ENCODE results near the gene MVK. TPM values are rescaled to one million over a fixed set of nuclear protein-coding genes. Genes with fewer than 3 reads are reported as not detected.

Gene MVK
- total RNA-seq, 2 experiments from 2014 or later: 8.2 to 8.4 TPM

GRCh38 chr12:109621901-109622364, 48.3 kb downstream of the MVK start:
- Histone ChIP-seq H3K36me3 (ENCODE audit: insufficient read depth, low read length) (no peaks in the 10 kb centered on the region), H3K4me1 (ENCODE audit: insufficient read depth, low read length) (no peaks in the 10 kb centered on the region), H3K27me3 (ENCODE audit: control insufficient read depth in 1 of 2, insufficient read depth in 2 of 2, low read length in 2 of 2) (peaks cover 0 to 6% of the 10 kb centered on the region in 2 experiments), H3K4me3 (ENCODE audit: low read length) (no peak overlapping the region), H3K27ac (ENCODE audit: low read depth in 1 of 2, low read length in 2 of 2) (no peak overlapping the region), H3K9me3 (ENCODE audit: control insufficient read depth in 1 of 2, insufficient read depth in 1 of 2, low read length in 2 of 2) (peaks cover 0 to 4% of the 10 kb centered on the region in 2 experiments)
- Mint-ChIP-seq H3K4me1 (ENCODE audit: low read depth) (peaks cover 5% of the 10 kb centered on the region), H3K4me3 (no peak overlapping the region), H3K27ac (no peak overlapping the region), H3K27me3 (peaks cover 40% of the 10 kb centered on the region), H3K9me3 (no peaks in the 10 kb centered on the region), H3K36me3 (ENCODE audit: low read depth) (no peaks in the 10 kb centered on the region)
- ATAC-seq (ENCODE audit: poor library complexity) (no peak), DNase-seq (no peak)
- TF ChIP-seq CTCF (IDR thresholded peaks at IDR 0.05): no peak
- POLR2A ChIA-PET: no interaction called here
- CTCF ChIA-PET: no interaction called here
- intact Hi-C loops (cut with DNase I, micrococcal nuclease): no loop called here

GRCh38 chr12:109624467-109624866, 50.9 kb downstream of the MVK start:
- CTCF ChIA-PET: no interaction called here
- H3K27me3 ChIP-seq (ENCODE audit: control insufficient read depth in 1 of 2, insufficient read depth in 2 of 2, low read length in 2 of 2): peaks cover 4 to 11% of the 10 kb centered on the region in 2 experiments
- no peak for DNase-seq
- no peaks in the 10 kb centered on the region for H3K36me3 ChIP-seq (ENCODE audit: insufficient read depth, low read length)
- TF ChIP-seq CTCF (IDR thresholded peaks at IDR 0.05): no peak
- no peaks in the 10 kb centered on the region for H3K9me3 Mint-ChIP-seq
- peaks cover 5% of the 10 kb centered on the region for H3K4me1 Mint-ChIP-seq (ENCODE audit: low read depth)
- H3K4me1 ChIP-seq (ENCODE audit: insufficient read depth, low read length): no peaks in the 10 kb centered on the region
- no peak overlapping the region for H3K27ac Mint-ChIP-seq
- H3K27ac ChIP-seq (ENCODE audit: low read depth in 1 of 2, low read length in 2 of 2): no peak overlapping the region
- H3K27me3 Mint-ChIP-seq: peaks cover 55% of the 10 kb centered on the region
- H3K36me3 Mint-ChIP-seq (ENCODE audit: low read depth): no peaks in the 10 kb centered on the region
- no peak overlapping the region for H3K4me3 Mint-ChIP-seq
- intact Hi-C loops (cut with DNase I, micrococcal nuclease): no loop called here
- no peak for ATAC-seq (ENCODE audit: poor library complexity)
- POLR2A ChIA-PET: no interaction called here
- peaks cover 0 to 4% of the 10 kb centered on the region in 2 experiments for H3K9me3 ChIP-seq (ENCODE audit: control insufficient read depth in 1 of 2, insufficient read depth in 1 of 2, low read length in 2 of 2)
- no peak overlapping the region for H3K4me3 ChIP-seq (ENCODE audit: low read length)

- Mint-ChIP-seq H3K4me3 (no peak overlapping the region), H3K27ac (no peak overlapping the region), H3K4me1 (ENCODE audit: low read depth) (peaks cover 5% of the 10 kb centered on the region), H3K36me3 (ENCODE audit: low read depth) (no peaks in the 10 kb centered on the region), H3K9me3 (no peaks in the 10 kb centered on the region), H3K27me3 (peaks cover 56% of the 10 kb centered on the region)
- no peak for ATAC-seq (ENCODE audit: poor library complexity)
- no peaks in the 10 kb centered on the region for H3K36me3 ChIP-seq (ENCODE audit: insufficient read depth, low read length)
- no peak overlapping the region for H3K4me3 ChIP-seq (ENCODE audit: low read length)
- DNase-seq: no peak
- POLR2A ChIA-PET: no interaction called here
- H3K27ac ChIP-seq (ENCODE audit: low read depth in 1 of 2, low read length in 2 of 2): no peak overlapping the region
- peaks cover 4 to 18% of the 10 kb centered on the region in 2 experiments for H3K27me3 ChIP-seq (ENCODE audit: control insufficient read depth in 1 of 2, insufficient read depth in 2 of 2, low read length in 2 of 2)
- intact Hi-C loops (cut with DNase I, micrococcal nuclease): no loop called here
- H3K9me3 ChIP-seq (ENCODE audit: control insufficient read depth in 1 of 2, insufficient read depth in 1 of 2, low read length in 2 of 2): peaks cover 0 to 4% of the 10 kb centered on the region in 2 experiments
- TF ChIP-seq CTCF (IDR thresholded peaks at IDR 0.05): no peak
- H3K4me1 ChIP-seq (ENCODE audit: insufficient read depth, low read length): no peaks in the 10 kb centered on the region
- CTCF ChIA-PET: no interaction called here
Observed at GRCh38 chr12:109625131-109625559, 51.6 kb downstream of the MVK start.
